Stimulated activated CD4-positive, alpha-beta T cell treated with anti-CD3 and anti-CD28 coated beads, Interleukin-4, amount 100 ng/mL, for 1 hour (primary cell): ENCODE data around the gene ZNF184.

Source experiments
- DNase-seq: peaks from one replicate; pipeline ENCODE4 v3.0.0-alpha.2; 2020

Gene ZNF184

GRCh38 chr6:27419363-27419762 is 53.5 kb downstream of the ZNF184 start:
- DNase-seq: no peak

- no peak for DNase-seq
Measured at GRCh38 chr6:27415898-27416297, 57.0 kb downstream of the ZNF184 start.

- DNase-seq: no peak
Measured at GRCh38 chr6:27414996-27415395, 57.9 kb downstream of the ZNF184 start.

- DNase-seq: no peak
Measured at GRCh38 chr6:27414300-27414699, 58.6 kb downstream of the ZNF184 start.

- DNase-seq: no peak
Measured at GRCh38 chr6:27407153-27407814, 65.6 kb downstream of the ZNF184 start.

GRCh38 chr6:27406085-27406484 is 66.8 kb downstream of the ZNF184 start:
- DNase-seq: no peak

GRCh38 chr6:27400877-27401642 is 71.8 kb downstream of the ZNF184 start:
- DNase-seq: no peak
